ENCODE measurements around the gene STMN1. TPM values are rescaled to one million over a fixed set of nuclear protein-coding genes. Genes with fewer than 3 reads are reported as not detected.

STMN1 gene
- total and polyA plus RNA-seq, 2 of the 8 experiments (the other 6 are each of a cell fraction or from before 2014, with no cell fraction given) = 116 to 564 TPM

GRCh38 chr1:25913206-25913605, 7.0 kb upstream of the STMN1 start (continued):
- TF ChIP-seq JUN (IDR thresholded peaks at IDR 0.05; ENCODE audit: low read depth, low read length) (no peak), POLR2AphosphoS5 (IDR thresholded peaks at IDR 0.05; ENCODE audit: low read depth, low read length) (no peak), BRCA1 (IDR thresholded peaks at IDR 0.05; ENCODE audit: low read depth, low read length) (no peak), CBX5 (IDR thresholded peaks at IDR 0.05; ENCODE audit: low read depth, low read length) (no peak), CBX8 (IDR thresholded peaks at IDR 0.05; ENCODE audit: borderline replicate concordance, low read depth, low read length) (no peak), SIX5 (IDR thresholded peaks at IDR 0.05; ENCODE audit: low read depth, low read length) (no peak)

Measured in H1 (cell line).